Sigmoid colon (tissue), 7 donors: ENCODE measurements around the gene MBP. TPM values are rescaled to one million over a fixed set of nuclear protein-coding genes. Genes with fewer than 3 reads are reported as not detected.

Experiments used
- DNase-seq: peaks from one replicate; pipeline ENCODE4 v3.0.0-alpha.2; 2019
- H3K27ac ChIP-seq, 4 donors: fragments of 200-600 bp; sonication (generic); one replicate each; pipeline ENCODE4 v1.5.1; 2016 to 2019; ENCODE audit warnings: mild to moderate bottlenecking in 1 of 4
- H3K27me3 ChIP-seq, 3 donors: fragments of 200-600 bp; sonication (generic); one replicate each; pipeline ENCODE4 v1.5.1; 2019; ENCODE audit warnings: mild to moderate bottlenecking in 1 of 3
- H3K36me3 ChIP-seq, 4 donors: fragments of 200-600 bp; sonication (generic); one replicate each; pipeline ENCODE4 v1.5.1; 2016 to 2019
- H3K4me1 ChIP-seq, 4 donors: fragments of 200-600 bp; sonication (generic); one replicate each; pipeline ENCODE4 v1.5.1; 2017 to 2019
- H3K4me3 ChIP-seq, 4 donors: fragments of 200-600 bp; sonication (generic); one replicate each; pipeline ENCODE4 v1.5.1; 2017 to 2019; ENCODE audit warnings: mild to moderate bottlenecking in 2 of 4, moderate library complexity in 1 of 4
- H3K9me3 ChIP-seq, 4 donors: fragments of 200-600 bp in 3 of 4; sonication (generic) in 3 of 4; one replicate each; pipeline versions ENCODE4 v1.5.1 to v1.6.1; 2013 to 2019
- CTCF ChIP-seq, 4 experiments: fragments of 450-650 bp in 3 of 4; fragments of 200-600 bp in 1 of 4; IDR thresholded peaks; one replicate each; pipeline ENCODE4 v1.5.1; 2016 to 2019; ENCODE audit warnings: antibody characterized with exemption in 4 of 4, mild to moderate bottlenecking in 3 of 4, moderate library complexity in 2 of 4
- EP300 ChIP-seq, 4 donors: sonication (generic); formaldehyde crosslinking; IDR thresholded peaks; one replicate each; pipeline ENCODE4 v1.6.1; 2017; ENCODE audit warnings: antibody characterized with exemption in 4 of 4
- POLR2A ChIP-seq, 2 donors: fragments of 450-650 bp; IDR thresholded peaks; one replicate each; pipeline ENCODE4 v1.6.1; 2016; ENCODE audit warnings: antibody characterized with exemption in 2 of 2, mild to moderate bottlenecking in 2 of 2, moderate library complexity in 2 of 2
- POLR2AphosphoS5 ChIP-seq, 4 donors: sonication (generic); formaldehyde crosslinking; IDR thresholded peaks; one replicate each; pipeline ENCODE4 v1.6.1; 2017; ENCODE audit warnings: antibody characterized with exemption in 4 of 4
- WGBS, 2 donors: extraction: QIAGEN DNeasy Blood & Tissue Kit; methylation state at CpG; one replicate each; pipeline ENCODE4 v1.1.7; 2013; 5-methylcytosine and 5-hydroxymethylcytosine counted together
- intact Hi-C: fragments of 100-400 bp; cut with DNase I; formaldehyde crosslinking; loops from one replicate; pipeline ENCODE4 v1.15.1; 2023
- polyA plus RNA-seq, 3 donors: library from polyadenylated mRNA; stranded (reverse); fragments of 200-250 nt; gene quantifications; one replicate each; pipeline ENCODE4 v1.2.3, GENCODE V29; 2013
- total RNA-seq, 4 donors: library from RNA; depleted of rRNA; stranded (reverse); fragments of >200 nt; gene quantifications; one replicate each; pipeline ENCODE4 v1.1.0, GENCODE V29; 2016
- donor health status: healthy with polysubstance abuse.
- donor health status: Bipolar disorder and iron deficiency.
- donor health status: healthy.

The MBP gene
- total and polyA plus RNA-seq, 7 donors, result 18.3 to 30.7 (median 24.0) TPM

- no peak overlapping the region for H3K4me3 ChIP-seq
- H3K4me1 ChIP-seq, result peaks cover 0 to 56% (median 43%) of the 10 kb centered on the region in 4 donors
- DNase-seq, result peak; percentile 84
- H3K27me3 ChIP-seq, result peaks cover 16 to 54% (median 24%) of the 10 kb centered on the region in 3 donors
- intact Hi-C loops, result no loop called here
- no peaks in the 10 kb centered on the region for H3K9me3 ChIP-seq
- TF ChIP-seq CTCF (IDR thresholded peaks at IDR 0.05) (no peak), EP300 (IDR thresholded peaks at IDR 0.05) (peak in 2 of 4 donors; percentile 50 to 85), POLR2AphosphoS5 (IDR thresholded peaks at IDR 0.05) (peak in 3 of 4 donors; percentile 70 to 91 (median 79)), POLR2A (IDR thresholded peaks at IDR 0.05) (no peak)
- no peaks in the 10 kb centered on the region for H3K36me3 ChIP-seq
- peak overlapping the region; percentile 14 to 88 (median 64) for H3K27ac ChIP-seq
- 80 to 84% methylated on average over 7 of the region's 7 CpGs for WGBS, 2 donors
Measured at GRCh38 chr18:77129150-77129551, 3.4 kb downstream of the MBP start.

GRCh38 chr18:77127769-77128671 lies 4.6 kb downstream of the MBP start:
- H3K27ac ChIP-seq, result peak overlapping the region; percentile 43 to 88 (median 77)
- no peak overlapping the region for H3K4me3 ChIP-seq
- H3K4me1 ChIP-seq, result peaks cover 0 to 56% (median 40%) of the 10 kb centered on the region in 4 donors
- H3K9me3 ChIP-seq, result no peaks in the 10 kb centered on the region
- H3K27me3 ChIP-seq, result peaks cover 16 to 54% (median 24%) of the 10 kb centered on the region in 3 donors
- intact Hi-C loops, result no loop called here
- WGBS, 2 donors, result 14 to 33% methylated on average over 11 of the region's 11 CpGs
- no peaks in the 10 kb centered on the region for H3K36me3 ChIP-seq
- DNase-seq, result peak; percentile 73
- no peak for TF ChIP-seq POLR2A (IDR thresholded peaks at IDR 0.05)
- peak in 3 of 4 donors; percentile 41 to 75 (median 59) for TF ChIP-seq POLR2AphosphoS5 (IDR thresholded peaks at IDR 0.05)
- TF ChIP-seq EP300 (IDR thresholded peaks at IDR 0.05), result peak in 1 of 4 donors; percentile 31

GRCh38 chr18:77124452-77124922 lies 8.1 kb downstream of the MBP start:
- TF ChIP-seq CTCF (IDR thresholded peaks at IDR 0.05) (no peak), POLR2A (IDR thresholded peaks at IDR 0.05) (no peak), POLR2AphosphoS5 (IDR thresholded peaks at IDR 0.05) (no peak), EP300 (IDR thresholded peaks at IDR 0.05) (no peak)
- Histone ChIP-seq H3K27me3 (peaks cover 0 to 22% (median 4%) of the 10 kb centered on the region in 3 donors), H3K36me3 (no peaks in the 10 kb centered on the region), H3K4me3 (no peak overlapping the region), H3K4me1 (peaks cover 0 to 25% (median 16%) of the 10 kb centered on the region in 4 donors), H3K27ac (peak overlapping the region in 1 of 4 donors; percentile 22), H3K9me3 (no peaks in the 10 kb centered on the region)
- peak; percentile 63 for DNase-seq
- intact Hi-C loops, result no loop called here
- 39 to 79% methylated on average over 9 of the region's 9 CpGs for WGBS, 2 donors

- H3K4me1 ChIP-seq, result peaks cover 0 to 16% (median 11%) of the 10 kb centered on the region in 4 donors
- no peak overlapping the region for H3K4me3 ChIP-seq
- no peaks in the 10 kb centered on the region for H3K36me3 ChIP-seq
- WGBS, 2 donors, result 77 to 87% methylated on average over 14 of the region's 14 CpGs
- H3K27ac ChIP-seq, result peak overlapping the region in 1 of 4 donors; percentile 22
- intact Hi-C loops, result no loop called here
- no peak for TF ChIP-seq EP300 (IDR thresholded peaks at IDR 0.05)
- TF ChIP-seq CTCF (IDR thresholded peaks at IDR 0.05), result no peak
- TF ChIP-seq POLR2AphosphoS5 (IDR thresholded peaks at IDR 0.05), result no peak
- peaks cover 0 to 15% (median 0%) of the 10 kb centered on the region in 3 donors for H3K27me3 ChIP-seq
- DNase-seq, result no peak
- H3K9me3 ChIP-seq, result no peaks in the 10 kb centered on the region
Measured at GRCh38 chr18:77123320-77124231, 9.0 kb downstream of the MBP start.
